T-helper 1 cell treated with Interleukin-12 subunit alpha and Interleukin-12 subunit beta and Interleukin-4 antibody, amounts not matched to agents 30 μg/mL and 1 μg/mL, for 36 hours (primary cell): Measurements from ENCODE around the gene OR2A5.
"Not testable (repeated sequence)": the region's sequence is repeated elsewhere in the genome, so short reads cannot be mapped to it uniquely, and the experiment has no call there.

Experiments
- H3K27ac Mint-ChIP-seq: one replicate; pipeline ENCODE4 v1.8.0; 2021; ENCODE audit warnings: mild to moderate bottlenecking, mixed read lengths
- H3K27me3 Mint-ChIP-seq: one replicate; pipeline ENCODE4 v1.8.0; 2021; ENCODE audit warnings: low read depth, mixed read lengths
- H3K36me3 Mint-ChIP-seq: one replicate; pipeline ENCODE4 v1.8.0; 2021; ENCODE audit warnings: low read depth, mixed read lengths
- H3K4me1 Mint-ChIP-seq: one replicate; pipeline ENCODE4 v1.8.0; 2021; ENCODE audit warnings: low read depth, mixed read lengths
- H3K4me3 Mint-ChIP-seq: one replicate; pipeline ENCODE4 v1.8.0; 2021; ENCODE audit warnings: mild to moderate bottlenecking, moderate library complexity, mixed read lengths
- H3K9me3 Mint-ChIP-seq: one replicate; pipeline ENCODE4 v1.8.0; 2021; ENCODE audit warnings: mixed read lengths

The OR2A5 gene

GRCh38 chr7:144024213-144024612 lies 24.5 kb upstream of the OR2A5 start:
- no peaks in the 10 kb centered on the region for H3K27me3 Mint-ChIP-seq
- no peaks in the 10 kb centered on the region for H3K9me3 Mint-ChIP-seq
- no peak overlapping the region for H3K27ac Mint-ChIP-seq
- H3K4me1 Mint-ChIP-seq, result no peaks in the 10 kb centered on the region
- no peaks in the 10 kb centered on the region for H3K36me3 Mint-ChIP-seq
- no peak overlapping the region for H3K4me3 Mint-ChIP-seq

DNA sequence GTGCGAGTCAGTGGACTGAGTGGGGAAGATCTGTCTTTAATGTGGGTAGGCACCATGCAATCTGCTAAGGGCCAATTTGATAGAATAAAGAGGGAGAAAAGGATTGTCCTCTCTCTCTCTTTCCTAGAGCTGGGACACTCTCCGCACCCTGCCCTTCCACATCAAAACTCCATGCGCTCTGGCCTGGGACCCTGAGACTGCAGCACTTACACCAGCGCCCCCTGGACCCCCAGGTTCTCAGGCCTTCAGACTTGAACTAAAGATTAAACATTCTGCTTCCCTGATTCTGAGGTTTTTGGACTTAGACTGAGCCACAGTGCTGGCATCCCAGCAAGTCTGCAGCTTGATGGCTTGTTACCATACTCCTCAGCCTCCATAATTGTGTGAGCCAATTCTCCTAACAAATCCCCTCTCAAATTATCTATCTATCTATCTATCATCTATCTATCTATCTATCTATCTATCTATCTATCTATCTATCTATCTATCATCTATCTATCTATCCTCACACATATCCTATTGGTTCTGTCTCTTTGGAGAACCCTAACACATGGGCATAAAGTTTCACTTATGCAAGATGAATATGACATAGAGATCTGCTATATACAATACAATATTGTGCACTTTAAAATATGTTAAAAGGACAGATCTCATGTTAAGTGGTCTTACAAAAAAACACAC lies 22.4 kb upstream of the OR2A5 start:
- H3K27me3 Mint-ChIP-seq, result peaks cover under 1% of the 10 kb centered on the region
- no peak overlapping the region for H3K27ac Mint-ChIP-seq
- H3K9me3 Mint-ChIP-seq, result no peaks in the 10 kb centered on the region
- H3K4me3 Mint-ChIP-seq, result no peak overlapping the region
- H3K4me1 Mint-ChIP-seq, result no peaks in the 10 kb centered on the region
- no peaks in the 10 kb centered on the region for H3K36me3 Mint-ChIP-seq

DNA sequence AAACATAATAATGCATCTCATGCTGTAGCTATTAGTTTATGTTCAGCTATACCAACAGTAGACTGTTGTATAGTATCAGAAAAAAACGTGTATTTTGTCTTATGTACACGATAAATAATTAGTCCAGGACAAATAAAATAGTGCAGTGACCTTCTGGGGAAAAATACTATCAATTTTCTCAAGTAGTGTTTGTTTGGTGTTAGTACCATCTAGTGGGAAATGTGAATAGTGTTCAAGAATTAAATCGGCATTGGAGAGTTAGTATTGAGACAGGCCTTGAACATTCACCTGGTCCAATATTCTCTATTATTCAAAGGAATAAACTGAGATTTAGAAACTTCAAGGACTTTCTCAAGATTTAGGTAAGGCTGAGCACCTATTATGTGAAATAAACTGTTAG lies 21.7 kb upstream of the OR2A5 start:
- Mint-ChIP-seq H3K27ac (no peak overlapping the region), H3K4me3 (no peak overlapping the region), H3K9me3 (no peaks in the 10 kb centered on the region), H3K27me3 (peaks cover 4% of the 10 kb centered on the region), H3K36me3 (no peaks in the 10 kb centered on the region), H3K4me1 (no peaks in the 10 kb centered on the region)

DNA sequence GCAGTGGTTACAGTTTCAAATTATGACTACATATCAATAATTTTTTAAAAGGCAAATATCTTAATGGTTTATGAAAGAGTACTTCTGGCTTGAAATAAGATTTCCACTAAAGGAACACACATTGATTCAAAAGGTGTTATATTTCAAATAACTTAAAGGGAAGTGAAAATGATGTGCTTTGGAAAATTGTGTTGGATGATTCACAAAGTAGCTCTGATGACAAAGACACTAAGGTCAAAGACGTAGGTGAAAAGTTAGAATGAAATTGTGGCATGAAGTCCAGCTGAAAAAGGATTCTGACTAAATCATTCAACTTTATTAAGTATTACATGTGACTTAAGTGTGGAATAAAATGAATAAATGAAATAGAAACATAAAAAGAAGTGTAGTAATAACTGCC lies 20.8 kb upstream of the OR2A5 start:
- no peaks in the 10 kb centered on the region for H3K9me3 Mint-ChIP-seq

DNA sequence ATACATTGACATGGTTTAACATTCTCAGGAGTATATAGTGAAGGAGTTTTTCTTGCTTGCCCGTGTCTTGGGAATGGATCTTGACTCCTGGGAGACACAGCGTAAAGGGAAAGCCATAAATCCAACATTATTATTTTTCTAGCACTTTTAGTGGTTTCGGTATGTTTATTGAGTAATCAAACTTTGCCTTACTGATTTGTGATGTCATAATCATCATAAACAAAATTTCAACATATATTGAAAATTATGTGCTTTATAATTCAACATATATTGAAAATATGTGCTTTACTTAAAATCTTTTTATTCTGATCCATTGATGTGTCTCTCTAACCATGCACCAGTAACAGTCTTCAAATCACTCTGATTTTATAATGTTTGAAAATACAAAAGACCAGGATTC lies 20.2 kb upstream of the OR2A5 start:
- Mint-ChIP-seq H3K4me1 (no peaks in the 10 kb centered on the region), H3K9me3 (no peaks in the 10 kb centered on the region), H3K27me3 (peaks cover 4% of the 10 kb centered on the region), H3K36me3 (no peaks in the 10 kb centered on the region), H3K27ac (no peak overlapping the region), H3K4me3 (no peak overlapping the region)

More for the DNA sequence above, 20.8 kb upstream of the OR2A5 start:
- Mint-ChIP-seq H3K4me1 (no peaks in the 10 kb centered on the region), H3K36me3 (no peaks in the 10 kb centered on the region), H3K27me3 (peaks cover 4% of the 10 kb centered on the region), H3K4me3 (no peak overlapping the region), H3K27ac (no peak overlapping the region)

- no peaks in the 10 kb centered on the region for H3K4me1 Mint-ChIP-seq
- H3K4me3 Mint-ChIP-seq, result no peak overlapping the region
- no peaks in the 10 kb centered on the region for H3K9me3 Mint-ChIP-seq
- H3K27ac Mint-ChIP-seq, result no peak overlapping the region
- H3K27me3 Mint-ChIP-seq, result peaks cover 14% of the 10 kb centered on the region
- no peaks in the 10 kb centered on the region for H3K36me3 Mint-ChIP-seq
Observed at GRCh38 chr7:144032516-144032915, 16.2 kb upstream of the OR2A5 start.

DNA sequence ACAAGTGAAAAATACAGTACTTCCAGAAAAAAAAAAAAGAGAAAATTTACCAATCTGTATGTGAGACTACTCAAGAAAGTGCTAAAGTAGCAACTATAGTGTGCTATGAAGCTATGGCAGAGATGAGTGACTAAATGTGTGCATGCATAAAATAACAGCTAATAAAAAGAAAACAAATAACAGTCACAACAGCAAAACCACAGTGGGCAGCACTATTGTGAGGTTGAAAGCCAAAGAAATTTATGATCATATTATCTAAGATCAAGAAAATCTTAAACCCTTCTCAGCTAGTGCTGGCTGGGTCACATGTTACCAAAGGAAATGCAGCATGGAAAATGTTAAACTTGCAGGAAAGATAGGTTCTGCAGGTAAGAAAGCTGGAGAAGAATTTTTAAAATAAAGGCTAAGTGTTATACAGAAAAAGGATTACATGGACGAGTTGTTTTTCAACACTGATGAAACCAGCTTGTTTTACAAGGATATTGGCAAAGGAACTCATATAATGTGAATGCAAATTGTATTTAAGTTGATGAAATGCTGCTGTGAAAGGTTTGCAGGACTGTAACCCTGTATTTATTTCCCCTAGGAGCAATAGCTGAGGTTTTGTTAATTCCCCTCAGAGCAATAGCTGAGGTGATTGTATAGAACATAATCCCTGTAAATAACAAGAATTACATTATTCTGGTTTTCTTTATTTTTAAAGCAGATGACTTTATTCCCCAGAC lies 15.6 kb upstream of the OR2A5 start:
- H3K9me3 Mint-ChIP-seq, result no peaks in the 10 kb centered on the region
- H3K4me1 Mint-ChIP-seq, result no peaks in the 10 kb centered on the region
- no peaks in the 10 kb centered on the region for H3K36me3 Mint-ChIP-seq
- H3K4me3 Mint-ChIP-seq, result no peak overlapping the region
- H3K27me3 Mint-ChIP-seq, result peaks cover 14% of the 10 kb centered on the region
- H3K27ac Mint-ChIP-seq, result no peak overlapping the region

DNA sequence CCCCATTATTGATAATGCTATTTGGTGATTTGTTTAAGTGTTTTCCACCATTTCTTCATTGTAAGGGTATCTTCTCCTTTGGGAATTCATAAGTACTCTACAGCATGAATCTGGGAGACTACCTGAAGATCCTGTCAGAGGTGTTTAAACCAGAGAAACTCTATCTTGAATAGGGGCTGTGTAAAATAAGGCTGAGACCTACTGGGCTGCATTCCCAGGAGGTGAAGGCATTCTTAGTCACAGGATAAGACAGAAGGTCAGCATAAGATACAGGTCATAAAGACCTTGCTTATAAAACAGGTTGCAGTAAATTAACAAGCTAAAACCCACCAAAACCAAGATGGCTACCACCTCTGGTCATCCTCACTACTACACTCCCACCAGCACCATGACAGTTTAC lies 13.4 kb upstream of the OR2A5 start:
- no peaks in the 10 kb centered on the region for H3K36me3 Mint-ChIP-seq

GRCh38 chr7:144036302-144036885 lies 12.4 kb upstream of the OR2A5 start:
- peaks cover 12% of the 10 kb centered on the region for H3K27me3 Mint-ChIP-seq

More for the DNA sequence above, 13.4 kb upstream of the OR2A5 start:
- Mint-ChIP-seq H3K4me3 (no peak overlapping the region), H3K9me3 (no peaks in the 10 kb centered on the region), H3K27me3 (peaks cover 14% of the 10 kb centered on the region), H3K4me1 (no peaks in the 10 kb centered on the region), H3K27ac (no peak overlapping the region)

DNA sequence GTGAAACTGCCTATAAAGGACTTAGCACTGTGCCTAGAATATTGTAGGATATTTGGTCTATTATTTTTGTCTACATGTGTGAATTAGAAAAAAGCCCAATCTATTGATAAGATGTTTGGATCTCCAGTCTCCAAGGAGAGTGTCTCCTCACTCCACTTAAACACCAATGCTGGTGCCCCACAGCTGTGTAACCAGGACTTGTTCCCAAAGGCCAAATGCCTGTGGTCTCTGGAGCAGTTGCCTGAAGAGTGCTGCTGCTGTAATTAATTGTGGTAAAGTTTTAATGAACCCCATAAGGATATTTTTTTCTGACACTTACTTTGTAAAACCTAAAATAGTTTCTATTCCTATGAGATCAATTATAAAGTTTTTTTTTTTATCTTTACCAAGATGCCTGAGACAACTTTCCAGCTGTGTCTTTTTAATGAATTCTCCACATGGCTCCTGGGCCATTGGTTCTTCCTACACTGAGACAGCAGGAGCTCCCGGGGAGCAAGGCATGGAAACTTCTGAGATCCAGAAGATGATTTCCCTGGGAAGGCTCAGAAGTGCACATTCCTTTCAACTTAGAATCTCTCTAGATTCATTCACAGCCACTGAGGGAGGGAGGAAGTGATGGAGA lies 11.2 kb upstream of the OR2A5 start:
- no peak overlapping the region for H3K27ac Mint-ChIP-seq
- H3K27me3 Mint-ChIP-seq, result peaks cover 10% of the 10 kb centered on the region
- H3K4me3 Mint-ChIP-seq, result no peak overlapping the region
- no peaks in the 10 kb centered on the region for H3K4me1 Mint-ChIP-seq
- H3K36me3 Mint-ChIP-seq, result no peaks in the 10 kb centered on the region
- no peaks in the 10 kb centered on the region for H3K9me3 Mint-ChIP-seq

More at GRCh38 chr7:144036302-144036885, 12.4 kb upstream of the OR2A5 start:
- Mint-ChIP-seq H3K4me1 (no peaks in the 10 kb centered on the region), H3K4me3 (no peak overlapping the region), H3K9me3 (no peaks in the 10 kb centered on the region), H3K27ac (no peak overlapping the region), H3K36me3 (no peaks in the 10 kb centered on the region)

DNA sequence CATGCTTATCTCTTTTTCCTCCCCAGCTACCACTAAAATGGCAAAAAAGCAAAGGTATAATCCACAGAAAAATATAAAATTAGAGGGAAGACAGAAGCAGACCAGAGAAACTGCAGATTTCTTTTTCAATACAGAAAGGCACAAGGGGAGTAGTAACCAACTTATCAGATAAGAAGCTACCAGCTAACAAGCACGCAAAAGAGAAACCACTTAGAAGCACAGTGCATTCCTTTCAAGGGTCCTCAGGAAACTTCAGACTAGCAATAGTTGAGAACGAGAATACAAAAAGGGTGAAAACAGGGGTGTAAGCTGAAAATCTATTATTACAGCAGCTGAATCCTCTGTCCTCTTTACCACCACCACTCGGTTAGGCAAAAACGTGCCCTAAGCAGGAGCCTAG lies 9.9 kb upstream of the OR2A5 start:
- Mint-ChIP-seq H3K4me3 (no peak overlapping the region), H3K27ac (no peak overlapping the region), H3K4me1 (no peaks in the 10 kb centered on the region), H3K27me3 (peaks cover 12% of the 10 kb centered on the region), H3K36me3 (no peaks in the 10 kb centered on the region), H3K9me3 (no peaks in the 10 kb centered on the region)

DNA sequence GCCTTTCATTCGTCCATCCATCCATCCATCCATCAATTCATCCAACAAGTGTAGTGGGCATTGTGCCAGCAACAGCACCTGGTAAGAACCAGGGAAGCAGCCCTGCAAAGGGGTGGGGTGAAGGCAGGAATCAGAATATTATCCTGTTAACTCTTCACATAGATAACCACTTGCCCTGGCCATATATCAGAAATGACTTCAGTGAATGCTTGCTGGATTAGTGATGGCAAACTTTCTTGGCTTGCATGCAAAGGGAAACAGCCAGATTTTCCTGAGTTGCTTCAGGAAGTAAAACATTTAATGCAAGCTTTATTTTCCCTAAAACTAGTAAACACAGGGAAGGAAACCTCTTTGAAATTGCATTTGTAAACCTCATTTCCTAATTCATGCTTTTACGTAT lies 743 bp downstream of the OR2A5 start:
- Mint-ChIP-seq H3K4me3 (no peak overlapping the region), H3K36me3 (no peaks in the 10 kb centered on the region), H3K27ac (no peak overlapping the region), H3K9me3 (no peaks in the 10 kb centered on the region), H3K4me1 (no peaks in the 10 kb centered on the region), H3K27me3 (peaks cover 5% of the 10 kb centered on the region)

GRCh38 chr7:144050093-144050492 lies 1.3 kb downstream of the OR2A5 start:
- H3K27me3 Mint-ChIP-seq, result peaks cover 11% of the 10 kb centered on the region
- H3K27ac Mint-ChIP-seq, result no peak overlapping the region
- H3K9me3 Mint-ChIP-seq, result no peaks in the 10 kb centered on the region
- no peak overlapping the region for H3K4me3 Mint-ChIP-seq
- no peaks in the 10 kb centered on the region for H3K4me1 Mint-ChIP-seq
- H3K36me3 Mint-ChIP-seq, result no peaks in the 10 kb centered on the region

DNA sequence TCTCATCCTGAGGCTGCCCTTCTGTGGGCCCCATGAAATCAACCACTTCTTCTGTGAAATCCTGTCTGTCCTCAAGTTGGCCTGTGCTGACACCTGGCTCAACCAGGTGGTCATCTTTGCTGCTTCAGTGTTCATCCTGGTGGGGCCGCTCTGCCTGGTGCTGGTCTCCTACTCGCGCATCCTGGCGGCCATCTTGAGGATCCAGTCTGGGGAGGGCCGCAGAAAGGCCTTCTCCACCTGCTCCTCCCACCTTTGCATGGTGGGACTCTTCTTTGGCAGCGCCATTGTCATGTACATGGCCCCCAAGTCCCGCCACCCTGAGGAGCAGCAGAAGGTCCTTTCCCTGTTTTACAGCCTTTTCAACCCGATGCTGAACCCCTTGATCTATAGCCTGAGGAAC lies 2.1 kb downstream of the OR2A5 start:
- H3K36me3 Mint-ChIP-seq, H3K9me3 Mint-ChIP-seq, H3K27ac Mint-ChIP-seq, H3K4me3 Mint-ChIP-seq, H3K4me1 Mint-ChIP-seq: not testable (repeated sequence)
- H3K27me3 Mint-ChIP-seq, result peaks cover 12% of the 10 kb centered on the region

GRCh38 chr7:144057954-144058353 lies 9.2 kb downstream of the OR2A5 start:
- H3K9me3 Mint-ChIP-seq, result no peaks in the 10 kb centered on the region
- no peak overlapping the region for H3K4me3 Mint-ChIP-seq
- H3K27me3 Mint-ChIP-seq, result peaks cover 12% of the 10 kb centered on the region
- no peaks in the 10 kb centered on the region for H3K36me3 Mint-ChIP-seq
- no peaks in the 10 kb centered on the region for H3K4me1 Mint-ChIP-seq
- no peak overlapping the region for H3K27ac Mint-ChIP-seq
